B cell (primary cell): Measurements from ENCODE around the gene ARSJ. TPM values are rescaled to one million over a fixed set of nuclear protein-coding genes. Genes with fewer than 3 reads are reported as not detected.

Experiments used
- ATAC-seq: fragments of 200-7000 bp; cut with Tn5 transposase; one replicate; pipeline ENCODE4 v1.10.0; 2021; ENCODE audit warnings: low read depth, mild to moderate bottlenecking, moderate number of reproducible peaks, moderate library complexity
- CTCF ChIA-PET: fragments of 350-600 bp; sonication (Branson Sonifier 250); formaldehyde crosslinking; loops from one replicate; lab custom pipeline; 2021; ENCODE audit warnings: antibody characterized with exemption, inconsistent platforms; lab: Charles Lee
- POLR2A ChIA-PET: fragments of 350-600 bp; sonication (Branson Sonifier 250); formaldehyde crosslinking; loops from one replicate; lab custom pipeline; 2021; ENCODE audit warnings: antibody characterized with exemption; lab: Charles Lee
- DNase-seq: peaks from one replicate; pipeline ENCODE4 v3.0.0; 2013
- H2AFZ ChIP-seq: 2 replicates; pipeline ENCODE4 v1.6.1; 2012; ENCODE audit warnings: mild to moderate bottlenecking, low read depth, low read length; ENCODE audit not compliant: insufficient read depth, poor library complexity, severe bottlenecking
- H3K27ac ChIP-seq, 2 donors: 1 replicate in 1 of 2; 2 replicates in 1 of 2; pipeline ENCODE4 v1.5.1; 2012 to 2013; ENCODE audit warnings: low read length in 2 of 2, mild to moderate bottlenecking in 2 of 2, moderate library complexity in 1 of 2
- H3K27me3 ChIP-seq, 4 experiments: fragments of 200-600 bp in 1 of 4; sonication (generic) in 1 of 4; replicated peaks in 1 of 4; 1 replicate in 2 of 4; 2 replicates in 2 of 4; pipeline versions ENCODE4 v1.6.1 to v1.7.0; 2013 to 2016; ENCODE audit warnings: low read length in 3 of 4, mild to moderate bottlenecking in 2 of 4, mixed read lengths in 1 of 4, moderate library complexity in 1 of 4; ENCODE audit not compliant: insufficient read depth in 4 of 4, control insufficient read depth in 3 of 4; ENCODE audit errors: control extremely low read depth in 1 of 4
- H3K36me3 ChIP-seq, 2 experiments: replicated peaks in 1 of 2; 1 replicate in 1 of 2; 2 replicates in 1 of 2; pipeline versions ENCODE4 v1.6.1 to v1.7.1; 2013; ENCODE audit warnings: low read length in 1 of 2; ENCODE audit not compliant: insufficient read depth in 2 of 2, control insufficient read depth in 1 of 2; ENCODE audit errors: control extremely low read depth in 1 of 2, extremely low read depth in 1 of 2
- H3K4me1 ChIP-seq, 2 donors: fragments of 200-600 bp in 1 of 2; sonication (generic) in 1 of 2; 1 replicate in 1 of 2; 2 replicates in 1 of 2; pipeline versions ENCODE4 v1.5.1 to v1.6.1; 2013 to 2017; ENCODE audit warnings: low read length in 2 of 2; ENCODE audit not compliant: control insufficient read depth in 2 of 2, insufficient read depth in 2 of 2
- H3K4me2 ChIP-seq: replicated peaks from 2 replicates; pipeline ENCODE3; 2012; ENCODE audit warnings: mild to moderate bottlenecking, low read depth, low read length; ENCODE audit not compliant: poor library complexity, severe bottlenecking
- H3K4me3 ChIP-seq, 5 experiments: fragments of 200-600 bp in 1 of 5; sonication (generic) in 1 of 5; 1 replicate in 3 of 5; 2 replicates in 2 of 5; pipeline versions ENCODE4 v1.5.1 to v1.7.0; 2011 to 2016; ENCODE audit warnings: low read length in 4 of 5, mild to moderate bottlenecking in 4 of 5, low read depth in 2 of 5, control low read depth in 1 of 5, moderate library complexity in 1 of 5; ENCODE audit not compliant: insufficient read depth in 1 of 5; ENCODE audit errors: control extremely low read depth in 1 of 5, extremely low read depth in 1 of 5
- H3K79me2 ChIP-seq: fragments of 200-600 bp; sonication (generic); one replicate; pipeline ENCODE4 v1.6.0; 2016; ENCODE audit warnings: low read length; ENCODE audit not compliant: control insufficient read depth, insufficient read depth
- H3K9ac ChIP-seq: fragments of 200-600 bp; sonication (generic); 2 replicates; pipeline ENCODE4 v1.6.1; 2017; ENCODE audit warnings: mild to moderate bottlenecking, low read length, moderate library complexity
- H3K9me3 ChIP-seq, 3 donors: one replicate each; pipeline versions ENCODE4 v1.6.1 to v1.7.1; 2013; ENCODE audit warnings: low read length in 2 of 3; ENCODE audit not compliant: control insufficient read depth in 2 of 3, insufficient read depth in 1 of 3; ENCODE audit errors: control extremely low read depth in 1 of 3
- H4K20me1 ChIP-seq: 2 replicates; pipeline ENCODE4 v1.6.0; 2012; ENCODE audit warnings: mild to moderate bottlenecking, low read length; ENCODE audit not compliant: insufficient read depth, control insufficient read depth, poor library complexity, severe bottlenecking
- H3K27ac Mint-ChIP-seq: one replicate; pipeline ENCODE4 v1.8.0; 2021; ENCODE audit warnings: mixed read lengths
- H3K27me3 Mint-ChIP-seq: one replicate; pipeline ENCODE4 v1.8.0; 2021; ENCODE audit warnings: mixed read lengths
- H3K4me1 Mint-ChIP-seq: one replicate; pipeline ENCODE4 v1.8.0; 2021; ENCODE audit warnings: mixed read lengths
- H3K4me3 Mint-ChIP-seq: one replicate; pipeline ENCODE4 v1.8.0; 2021; ENCODE audit warnings: mixed read lengths
- H3K9me3 Mint-ChIP-seq: one replicate; pipeline ENCODE4 v1.8.0; 2022; ENCODE audit warnings: mixed read lengths; ENCODE audit not compliant: insufficient read depth
- CTCF ChIP-seq: fragments of 200-600 bp; IDR thresholded peaks from one replicate; pipeline ENCODE4 v1.8.0; 2022; ENCODE audit warnings: antibody characterized with exemption, mild to moderate bottlenecking
- EZH2 ChIP-seq: IDR thresholded peaks from 2 replicates; pipeline ENCODE4 v1.6.1; 2012; ENCODE audit warnings: borderline replicate concordance, low read depth, mild to moderate bottlenecking, moderate library complexity, low read length; ENCODE audit not compliant: insufficient read depth, poor library complexity, severe bottlenecking
- WGBS: methylation state at CpG from one replicate; pipeline ENCODE4 v1.1.5; 2013; ENCODE audit warnings: missing lambda C conversion rate; ENCODE audit not compliant: insufficient coverage; 5-methylcytosine and 5-hydroxymethylcytosine counted together
- intact Hi-C: fragments of 100-400 bp; cut with micrococcal nuclease; formaldehyde crosslinking; loops from one replicate; pipeline ENCODE4 v1.10.0; 2022
- polyA plus RNA-seq: library from polyadenylated mRNA; depleted of rRNA; stranded (reverse); fragments of >200 nt; gene quantifications from 2 replicates; pipeline ENCODE4 v1.2.3, GENCODE V29; 2012
- total RNA-seq, 2 donors: library from RNA; stranded (reverse); fragments of 120-200 nt in 1 of 2; gene quantifications; 1 replicate in 1 of 2; 2 replicates in 1 of 2; pipeline versions ENCODE4 v1.2.3 to v1.2.4, GENCODE V29; 2013 to 2022

The ARSJ gene
- total and polyA plus RNA-seq, 2 donors (not counting 1 experiment from before 2014, with no cell fraction given), result not detected

- no peak overlapping the region for H3K4me3 Mint-ChIP-seq
- Histone ChIP-seq H3K4me3 (no peak overlapping the region), H4K20me1 (no peaks in the 10 kb centered on the region), H3K4me2 (no peak overlapping the region), H3K9me3 (no peaks in the 10 kb centered on the region), H3K79me2 (no peaks in the 10 kb centered on the region), H2AFZ (no peak overlapping the region), H3K4me1 (no peaks in the 10 kb centered on the region), H3K27me3 (peaks cover 0 to 14% (median 4%) of the 10 kb centered on the region in 4 experiments), H3K9ac (no peak overlapping the region), H3K27ac (no peak overlapping the region), H3K36me3 (no peaks in the 10 kb centered on the region)
- no CpG with 5 or more reads among the region's 1 CpG for WGBS
- no peak for ATAC-seq
- no peak for DNase-seq
- H3K4me1 Mint-ChIP-seq, result no peaks in the 10 kb centered on the region
- H3K27ac Mint-ChIP-seq, result no peak overlapping the region
- intact Hi-C loops, result no loop called here
- no peak for TF ChIP-seq CTCF
- no peak for TF ChIP-seq EZH2
- peaks cover 21% of the 10 kb centered on the region for H3K27me3 Mint-ChIP-seq
- ChIA-PET CTCF (no interaction called here), POLR2A (no interaction called here)
- no peaks in the 10 kb centered on the region for H3K9me3 Mint-ChIP-seq
Observed at GRCh38 chr4:113953888-113954287, 25.6 kb downstream of the ARSJ start.

GRCh38 chr4:113952452-113953029 lies 26.9 kb downstream of the ARSJ start:
- POLR2A ChIA-PET, result no interaction called here
- no peaks in the 10 kb centered on the region for H3K9me3 ChIP-seq
- H3K27me3 ChIP-seq, result peaks cover 0 to 14% (median 4%) of the 10 kb centered on the region in 4 experiments
- H3K4me1 ChIP-seq, result no peaks in the 10 kb centered on the region
- H4K20me1 ChIP-seq, result no peaks in the 10 kb centered on the region
- ATAC-seq, result peak; percentile 57
- Mint-ChIP-seq H3K27ac (no peak overlapping the region), H3K4me1 (no peaks in the 10 kb centered on the region), H3K27me3 (peaks cover 19% of the 10 kb centered on the region), H3K4me3 (no peak overlapping the region), H3K9me3 (no peaks in the 10 kb centered on the region)
- no peak overlapping the region for H3K27ac ChIP-seq
- no peak overlapping the region for H3K9ac ChIP-seq
- intact Hi-C loops, result no loop called here
- no peaks in the 10 kb centered on the region for H3K36me3 ChIP-seq
- no peak overlapping the region for H3K4me2 ChIP-seq
- no peak for TF ChIP-seq EZH2
- TF ChIP-seq CTCF, result peak; percentile 70
- no peak overlapping the region for H3K4me3 ChIP-seq
- DNase-seq, result peak; percentile 38
- no peaks in the 10 kb centered on the region for H3K79me2 ChIP-seq
- CTCF ChIA-PET, result interaction anchor here (0.7 to 1.2 kb wide), 3 partner anchors 12 to 433 kb away, joined by 3 read pairs; no protein-coding TSS in a partner anchor
- 39% methylated on average over 2 of the region's 9 CpGs for WGBS
- no peak overlapping the region for H2AFZ ChIP-seq
